GM23338 (cell line): ENCODE results near the gene SPNS1.

Experiments used
- CREB1 ChIP-seq: fragments of 250-450 bp; sonication (Bioruptor Pico); IDR thresholded peaks from 2 replicates; pipeline ENCODE4 v1.5.0; 2020; ENCODE audit warnings: low read depth, mild to moderate bottlenecking, moderate library complexity
- EZH2 ChIP-seq: fragments of 200-600 bp; sonication (generic); IDR thresholded peaks from one replicate; pipeline ENCODE4 v1.8.0; 2017; ENCODE audit warnings: antibody characterized with exemption, mild to moderate bottlenecking, low read depth; ENCODE audit not compliant: unreplicated experiment
- EZH2phosphoT487 ChIP-seq: fragments of 200-600 bp; sonication (generic); IDR thresholded peaks from one replicate; pipeline ENCODE4 v1.8.1; 2018; ENCODE audit warnings: antibody characterized with exemption; ENCODE audit not compliant: unreplicated experiment
- JUNB ChIP-seq: IDR thresholded peaks from one replicate; pipeline ENCODE4 v1.6.1; 2016; ENCODE audit warnings: antibody characterized with exemption; ENCODE audit not compliant: unreplicated experiment
- NANOG ChIP-seq: IDR thresholded peaks from 2 replicates; pipeline ENCODE4 v1.6.1; 2016; ENCODE audit warnings: antibody characterized with exemption, borderline replicate concordance
- POLR2AphosphoS5 ChIP-seq: IDR thresholded peaks from 2 replicates; pipeline ENCODE4 v1.6.1; 2016; ENCODE audit warnings: antibody characterized with exemption, low read depth
- STAT1 ChIP-seq: IDR thresholded peaks from one replicate; pipeline ENCODE4 v1.6.1; 2016; ENCODE audit warnings: antibody characterized with exemption; ENCODE audit not compliant: unreplicated experiment
- ZNF114 ChIP-seq: fragments of 250-450 bp; sonication (Bioruptor Pico); IDR thresholded peaks from 2 replicates; pipeline ENCODE4 v1.5.0; 2020; ENCODE audit warnings: mild to moderate bottlenecking, moderate library complexity
- TF ChIP-seq, protein P1 (sequence below), 2 experiments: fragments of 200-600 bp in 1 of 2; sonication (generic) in 1 of 2; conservative IDR thresholded peaks; 2 replicates each; pipeline versions ENCODE4 v1.5.1 to v1.6.1; 2016 to 2017; ENCODE audit warnings: antibody characterized with exemption in 2 of 2, low read depth in 2 of 2, mild to moderate bottlenecking in 2 of 2, moderate library complexity in 1 of 2
- TF ChIP-seq, protein P2 (sequence below): fragments of 250-450 bp; sonication (Bioruptor Pico); IDR thresholded peaks from 2 replicates; pipeline ENCODE4 v1.5.0; 2020; ENCODE audit warnings: mild to moderate bottlenecking, moderate library complexity
- TF ChIP-seq, protein P3 (sequence below): IDR thresholded peaks from one replicate; pipeline ENCODE4 v1.6.1; 2018; ENCODE audit warnings: antibody characterized with exemption; ENCODE audit not compliant: unreplicated experiment

DNA sequence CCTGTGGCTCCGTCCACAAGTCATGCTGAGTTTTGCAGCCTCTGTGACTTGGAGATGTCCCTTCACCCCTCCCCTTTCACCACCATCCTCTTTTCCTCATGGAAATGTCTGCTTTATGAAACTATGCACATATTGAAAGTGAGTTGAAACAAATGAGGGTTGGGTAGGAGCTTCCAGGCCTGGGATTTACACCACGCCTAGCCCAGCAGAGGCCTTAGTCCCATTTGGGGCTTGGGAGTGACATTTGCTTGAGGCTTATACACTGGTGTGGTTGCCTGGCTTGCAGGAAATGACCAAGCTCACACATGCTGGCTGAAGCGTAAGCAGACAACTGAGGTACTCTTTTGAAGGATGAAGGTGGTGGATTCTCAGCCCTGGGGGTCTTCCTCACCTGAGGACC, 10.5 kb upstream of the SPNS1 start:
- no peak for TF ChIP-seq JUNB
- TF ChIP-seq EZH2, result no peak
- TF ChIP-seq, protein P1, sequence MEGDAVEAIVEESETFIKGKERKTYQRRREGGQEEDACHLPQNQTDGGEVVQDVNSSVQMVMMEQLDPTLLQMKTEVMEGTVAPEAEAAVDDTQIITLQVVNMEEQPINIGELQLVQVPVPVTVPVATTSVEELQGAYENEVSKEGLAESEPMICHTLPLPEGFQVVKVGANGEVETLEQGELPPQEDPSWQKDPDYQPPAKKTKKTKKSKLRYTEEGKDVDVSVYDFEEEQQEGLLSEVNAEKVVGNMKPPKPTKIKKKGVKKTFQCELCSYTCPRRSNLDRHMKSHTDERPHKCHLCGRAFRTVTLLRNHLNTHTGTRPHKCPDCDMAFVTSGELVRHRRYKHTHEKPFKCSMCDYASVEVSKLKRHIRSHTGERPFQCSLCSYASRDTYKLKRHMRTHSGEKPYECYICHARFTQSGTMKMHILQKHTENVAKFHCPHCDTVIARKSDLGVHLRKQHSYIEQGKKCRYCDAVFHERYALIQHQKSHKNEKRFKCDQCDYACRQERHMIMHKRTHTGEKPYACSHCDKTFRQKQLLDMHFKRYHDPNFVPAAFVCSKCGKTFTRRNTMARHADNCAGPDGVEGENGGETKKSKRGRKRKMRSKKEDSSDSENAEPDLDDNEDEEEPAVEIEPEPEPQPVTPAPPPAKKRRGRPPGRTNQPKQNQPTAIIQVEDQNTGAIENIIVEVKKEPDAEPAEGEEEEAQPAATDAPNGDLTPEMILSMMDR (conservative IDR thresholded peaks at IDR 0.05; ENCODE audit: low read depth in 2 of 2), result no peak
- TF ChIP-seq, protein P2, sequence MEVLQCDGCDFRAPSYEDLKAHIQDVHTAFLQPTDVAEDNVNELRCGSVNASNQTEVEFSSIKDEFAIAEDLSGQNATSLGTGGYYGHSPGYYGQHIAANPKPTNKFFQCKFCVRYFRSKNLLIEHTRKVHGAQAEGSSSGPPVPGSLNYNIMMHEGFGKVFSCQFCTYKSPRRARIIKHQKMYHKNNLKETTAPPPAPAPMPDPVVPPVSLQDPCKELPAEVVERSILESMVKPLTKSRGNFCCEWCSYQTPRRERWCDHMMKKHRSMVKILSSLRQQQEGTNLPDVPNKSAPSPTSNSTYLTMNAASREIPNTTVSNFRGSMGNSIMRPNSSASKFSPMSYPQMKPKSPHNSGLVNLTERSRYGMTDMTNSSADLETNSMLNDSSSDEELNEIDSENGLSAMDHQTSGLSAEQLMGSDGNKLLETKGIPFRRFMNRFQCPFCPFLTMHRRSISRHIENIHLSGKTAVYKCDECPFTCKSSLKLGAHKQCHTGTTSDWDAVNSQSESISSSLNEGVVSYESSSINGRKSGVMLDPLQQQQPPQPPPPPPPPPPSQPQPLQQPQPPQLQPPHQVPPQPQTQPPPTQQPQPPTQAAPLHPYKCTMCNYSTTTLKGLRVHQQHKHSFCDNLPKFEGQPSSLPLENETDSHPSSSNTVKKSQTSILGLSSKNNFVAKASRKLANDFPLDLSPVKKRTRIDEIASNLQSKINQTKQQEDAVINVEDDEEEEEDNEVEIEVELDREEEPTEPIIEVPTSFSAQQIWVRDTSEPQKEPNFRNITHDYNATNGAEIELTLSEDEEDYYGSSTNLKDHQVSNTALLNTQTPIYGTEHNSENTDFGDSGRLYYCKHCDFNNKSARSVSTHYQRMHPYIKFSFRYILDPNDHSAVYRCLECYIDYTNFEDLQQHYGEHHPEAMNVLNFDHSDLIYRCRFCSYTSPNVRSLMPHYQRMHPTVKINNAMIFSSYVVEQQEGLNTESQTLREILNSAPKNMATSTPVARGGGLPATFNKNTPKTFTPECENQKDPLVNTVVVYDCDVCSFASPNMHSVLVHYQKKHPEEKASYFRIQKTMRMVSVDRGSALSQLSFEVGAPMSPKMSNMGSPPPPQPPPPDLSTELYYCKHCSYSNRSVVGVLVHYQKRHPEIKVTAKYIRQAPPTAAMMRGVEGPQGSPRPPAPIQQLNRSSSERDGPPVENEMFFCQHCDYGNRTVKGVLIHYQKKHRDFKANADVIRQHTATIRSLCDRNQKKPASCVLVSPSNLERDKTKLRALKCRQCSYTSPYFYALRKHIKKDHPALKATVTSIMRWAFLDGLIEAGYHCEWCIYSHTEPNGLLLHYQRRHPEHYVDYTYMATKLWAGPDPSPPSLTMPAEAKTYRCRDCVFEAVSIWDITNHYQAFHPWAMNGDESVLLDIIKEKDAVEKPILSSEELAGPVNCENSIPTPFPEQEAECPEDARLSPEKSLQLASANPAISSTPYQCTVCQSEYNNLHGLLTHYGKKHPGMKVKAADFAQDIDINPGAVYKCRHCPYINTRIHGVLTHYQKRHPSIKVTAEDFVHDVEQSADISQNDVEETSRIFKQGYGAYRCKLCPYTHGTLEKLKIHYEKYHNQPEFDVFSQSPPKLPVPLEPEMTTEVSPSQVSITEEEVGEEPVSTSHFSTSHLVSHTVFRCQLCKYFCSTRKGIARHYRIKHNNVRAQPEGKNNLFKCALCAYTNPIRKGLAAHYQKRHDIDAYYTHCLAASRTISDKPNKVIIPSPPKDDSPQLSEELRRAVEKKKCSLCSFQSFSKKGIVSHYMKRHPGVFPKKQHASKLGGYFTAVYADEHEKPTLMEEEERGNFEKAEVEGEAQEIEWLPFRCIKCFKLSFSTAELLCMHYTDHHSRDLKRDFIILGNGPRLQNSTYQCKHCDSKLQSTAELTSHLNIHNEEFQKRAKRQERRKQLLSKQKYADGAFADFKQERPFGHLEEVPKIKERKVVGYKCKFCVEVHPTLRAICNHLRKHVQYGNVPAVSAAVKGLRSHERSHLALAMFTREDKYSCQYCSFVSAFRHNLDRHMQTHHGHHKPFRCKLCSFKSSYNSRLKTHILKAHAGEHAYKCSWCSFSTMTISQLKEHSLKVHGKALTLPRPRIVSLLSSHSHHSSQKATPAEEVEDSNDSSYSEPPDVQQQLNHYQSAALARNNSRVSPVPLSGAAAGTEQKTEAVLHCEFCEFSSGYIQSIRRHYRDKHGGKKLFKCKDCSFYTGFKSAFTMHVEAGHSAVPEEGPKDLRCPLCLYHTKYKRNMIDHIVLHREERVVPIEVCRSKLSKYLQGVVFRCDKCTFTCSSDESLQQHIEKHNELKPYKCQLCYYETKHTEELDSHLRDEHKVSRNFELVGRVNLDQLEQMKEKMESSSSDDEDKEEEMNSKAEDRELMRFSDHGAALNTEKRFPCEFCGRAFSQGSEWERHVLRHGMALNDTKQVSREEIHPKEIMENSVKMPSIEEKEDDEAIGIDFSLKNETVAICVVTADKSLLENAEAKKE (CRISPR knock-in tag), result no peak
- no peak for TF ChIP-seq POLR2AphosphoS5
- TF ChIP-seq, protein P3, sequence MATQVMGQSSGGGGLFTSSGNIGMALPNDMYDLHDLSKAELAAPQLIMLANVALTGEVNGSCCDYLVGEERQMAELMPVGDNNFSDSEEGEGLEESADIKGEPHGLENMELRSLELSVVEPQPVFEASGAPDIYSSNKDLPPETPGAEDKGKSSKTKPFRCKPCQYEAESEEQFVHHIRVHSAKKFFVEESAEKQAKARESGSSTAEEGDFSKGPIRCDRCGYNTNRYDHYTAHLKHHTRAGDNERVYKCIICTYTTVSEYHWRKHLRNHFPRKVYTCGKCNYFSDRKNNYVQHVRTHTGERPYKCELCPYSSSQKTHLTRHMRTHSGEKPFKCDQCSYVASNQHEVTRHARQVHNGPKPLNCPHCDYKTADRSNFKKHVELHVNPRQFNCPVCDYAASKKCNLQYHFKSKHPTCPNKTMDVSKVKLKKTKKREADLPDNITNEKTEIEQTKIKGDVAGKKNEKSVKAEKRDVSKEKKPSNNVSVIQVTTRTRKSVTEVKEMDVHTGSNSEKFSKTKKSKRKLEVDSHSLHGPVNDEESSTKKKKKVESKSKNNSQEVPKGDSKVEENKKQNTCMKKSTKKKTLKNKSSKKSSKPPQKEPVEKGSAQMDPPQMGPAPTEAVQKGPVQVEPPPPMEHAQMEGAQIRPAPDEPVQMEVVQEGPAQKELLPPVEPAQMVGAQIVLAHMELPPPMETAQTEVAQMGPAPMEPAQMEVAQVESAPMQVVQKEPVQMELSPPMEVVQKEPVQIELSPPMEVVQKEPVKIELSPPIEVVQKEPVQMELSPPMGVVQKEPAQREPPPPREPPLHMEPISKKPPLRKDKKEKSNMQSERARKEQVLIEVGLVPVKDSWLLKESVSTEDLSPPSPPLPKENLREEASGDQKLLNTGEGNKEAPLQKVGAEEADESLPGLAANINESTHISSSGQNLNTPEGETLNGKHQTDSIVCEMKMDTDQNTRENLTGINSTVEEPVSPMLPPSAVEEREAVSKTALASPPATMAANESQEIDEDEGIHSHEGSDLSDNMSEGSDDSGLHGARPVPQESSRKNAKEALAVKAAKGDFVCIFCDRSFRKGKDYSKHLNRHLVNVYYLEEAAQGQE, result no peak
- TF ChIP-seq NANOG, result no peak
- TF ChIP-seq EZH2phosphoT487, result no peak
- TF ChIP-seq CREB1 (CRISPR knock-in tag), result no peak
- no peak for TF ChIP-seq ZNF114 (CRISPR knock-in tag)
- TF ChIP-seq STAT1, result no peak
